GM12878 (cell line): Measurements from ENCODE around the gene ASIC5. TPM values are rescaled to one million over a fixed set of nuclear protein-coding genes. Genes with fewer than 3 reads are reported as not detected.

ENCODE experiments used
- ATAC-seq: fragments of 200-7000 bp; cut with Tn5 transposase; 3 replicates; pipeline ENCODE4 v1.9.1; 2020; ENCODE audit warnings: mild to moderate bottlenecking, moderate library complexity
- BruUV-seq: library from RNA; stranded (reverse); fragments of 400-500 nt; replicated peaks from 2 replicates; lab custom pipeline; 2021; lab: Mats Ljungman, UMichigan
- CTCF ChIA-PET: fragments of 300-600 bp; sonication (Branson Sonifier 250); formaldehyde crosslinking; extraction: SDS; loops from one replicate; lab custom pipeline; 2021; ENCODE audit warnings: inconsistent platforms; lab: Yijun Ruan, JAX
- POLR2A ChIA-PET: fragments of 350-600 bp; formaldehyde crosslinking; extraction: SDS; loops from one replicate; lab custom pipeline; 2021; ENCODE audit warnings: inconsistent platforms; lab: Charles Lee
- RAD21 ChIA-PET: fragments of 300-600 bp; sonication (Branson Sonifier 250); formaldehyde crosslinking; loops from one replicate; lab custom pipeline; 2023; ENCODE audit warnings: antibody characterized with exemption; ENCODE audit not compliant: unreplicated experiment; lab: Charles Lee
- SMC1A ChIA-PET: fragments of 300-600 bp; sonication (Branson Sonifier 250); formaldehyde crosslinking; loops from one replicate; lab custom pipeline; 2023; ENCODE audit not compliant: unreplicated experiment, uncharacterized antibody; lab: Charles Lee
- DNase-seq: peaks from one replicate; pipeline ENCODE4 v3.0.0-alpha.2; 2011; ENCODE audit warnings: low read depth, low spot score
- FAIRE-seq: peaks from 3 replicates; lab custom pipeline; 2011; peaks lifted over from hg19 to GRCh38; lab: Jason Lieb, UNC
- H2AFZ ChIP-seq: 2 replicates; pipeline ENCODE4 v1.6.0; 2011; ENCODE audit warnings: low read depth, low read length, control low read depth; ENCODE audit not compliant: control insufficient read depth
- H3K27ac ChIP-seq: 2 replicates; pipeline ENCODE4 v1.5.1; 2011; ENCODE audit warnings: control low read depth; ENCODE audit not compliant: control insufficient read depth, insufficient read depth
- H3K27me3 ChIP-seq, 2 experiments: replicated peaks in 1 of 2; 2 replicates each; pipeline versions ENCODE4 v1.6.0 to v1.6.1; 2011; ENCODE audit warnings: low read length in 1 of 2; ENCODE audit not compliant: control insufficient read depth in 2 of 2, insufficient read depth in 2 of 2
- H3K36me3 ChIP-seq, 2 experiments: 2 replicates each; pipeline ENCODE4 v1.5.1; 2011; ENCODE audit warnings: low read length in 1 of 2; ENCODE audit not compliant: control insufficient read depth in 2 of 2, insufficient read depth in 2 of 2
- H3K4me1 ChIP-seq: 2 replicates; pipeline ENCODE4 v1.6.1; 2011; ENCODE audit warnings: mild to moderate bottlenecking, low read length, moderate library complexity, mixed read lengths; ENCODE audit not compliant: control insufficient read depth, insufficient read depth
- H3K4me2 ChIP-seq: 2 replicates; pipeline ENCODE4 v1.6.0; 2011; ENCODE audit warnings: control low read depth; ENCODE audit not compliant: control insufficient read depth, insufficient read depth
- H3K4me3 ChIP-seq: fragments of 200-600 bp; sonication (generic); 2 replicates; pipeline ENCODE4 v1.5.1; 2016
- H3K79me2 ChIP-seq: 2 replicates; pipeline ENCODE4 v1.6.0; 2011; ENCODE audit warnings: low read length; ENCODE audit not compliant: control insufficient read depth, insufficient read depth
- H3K9ac ChIP-seq: 2 replicates; pipeline ENCODE4 v1.8.0; 2011; ENCODE audit warnings: low read length, control low read depth, mixed read lengths; ENCODE audit not compliant: control insufficient read depth, insufficient read depth
- H3K9me3 ChIP-seq: replicated peaks from 3 replicates; pipeline ENCODE4 v1.5.1; 2011; ENCODE audit warnings: mild to moderate bottlenecking, low read length; ENCODE audit not compliant: control insufficient read depth, insufficient read depth
- H4K20me1 ChIP-seq: 2 replicates; pipeline ENCODE4 v1.6.0; 2011; ENCODE audit not compliant: control insufficient read depth, insufficient read depth
- ATF3 ChIP-seq: IDR thresholded peaks from 2 replicates; pipeline ENCODE4 v1.6.1; 2011; ENCODE audit warnings: low read depth, mild to moderate bottlenecking, low read length, moderate library complexity, borderline replicate concordance; ENCODE audit errors: extremely low read depth
- BACH1 ChIP-seq: fragments of 450-650 bp; IDR thresholded peaks from 2 replicates; pipeline ENCODE4 v1.6.1; 2017; ENCODE audit warnings: mild to moderate bottlenecking, borderline replicate concordance
- CHD1 ChIP-seq: IDR thresholded peaks from 2 replicates; pipeline ENCODE4 v1.6.1; 2012; ENCODE audit warnings: low read depth, low read length, improper control_type of control experiment
- CHD4 ChIP-seq: fragments of 200-600 bp; sonication (generic); IDR thresholded peaks from 2 replicates; pipeline ENCODE4 v1.6.1; 2016; ENCODE audit warnings: mild to moderate bottlenecking
- EZH2 ChIP-seq: IDR thresholded peaks from 2 replicates; pipeline ENCODE4 v1.6.1; 2012; ENCODE audit warnings: low read depth, mild to moderate bottlenecking, control low read depth, inconsistent platforms, low read length, borderline replicate concordance; ENCODE audit not compliant: control insufficient read depth
- HDAC2 ChIP-seq: fragments of 200-600 bp; sonication (generic); IDR thresholded peaks from 2 replicates; pipeline ENCODE4 v1.6.1; 2017
- HSF1 ChIP-seq: fragments of 150-350 bp; IDR thresholded peaks from 2 replicates; pipeline ENCODE4 v1.6.1; 2014; ENCODE audit warnings: mild to moderate bottlenecking, low read depth, low read length
- LARP7 ChIP-seq: fragments of 450-650 bp; IDR thresholded peaks from 2 replicates; pipeline ENCODE4 v1.6.1; 2017; ENCODE audit warnings: mild to moderate bottlenecking
- NR2F1 ChIP-seq: fragments of 450-650 bp; conservative IDR thresholded peaks from 2 replicates; pipeline ENCODE4 v1.6.1; 2017; ENCODE audit warnings: mild to moderate bottlenecking
- PAX5 ChIP-seq: IDR thresholded peaks from 2 replicates; pipeline ENCODE4 v1.6.1; 2011; ENCODE audit warnings: low read depth, low read length, borderline replicate concordance
- RFX5 ChIP-seq: IDR thresholded peaks from 2 replicates; pipeline ENCODE4 v1.6.1; 2011; ENCODE audit warnings: low read depth, low read length, improper control_type of control experiment
- YY1 ChIP-seq: IDR thresholded peaks from 2 replicates; pipeline ENCODE4 v1.6.1; 2011; ENCODE audit warnings: low read depth, mild to moderate bottlenecking, low read length
- ZNF24 ChIP-seq: fragments of 450-650 bp; IDR thresholded peaks from 2 replicates; pipeline ENCODE4 v1.6.1; 2017; ENCODE audit warnings: antibody characterized with exemption, mild to moderate bottlenecking
- WGBS: methylation state at CpG from one replicate; pipeline ENCODE4 v1.1.6; 2016; ENCODE audit warnings: low lambda C conversion rate; ENCODE audit not compliant: insufficient replicate concordance, insufficient coverage; ENCODE audit errors: missing lambda C conversion rate; 5-methylcytosine and 5-hydroxymethylcytosine counted together
- in situ Hi-C: fragments of 300-500 bp; cut with MboI; formaldehyde crosslinking; loops from 9 replicates; pipeline ENCODE4 v1.14.3; 2018; ENCODE audit warnings: mixed read lengths
- intact Hi-C: fragments of 100-400 bp; cut with micrococcal nuclease; formaldehyde crosslinking; loops from one replicate; pipeline ENCODE4 v1.14.2; 2022; ENCODE audit not compliant: unreplicated experiment
- polyA plus RNA-seq, 11 experiments: library from polyadenylated mRNA; depleted of rRNA in 4 of 11; unstranded in 6 of 11; stranded (reverse) in 5 of 11; fragments of >200 nt; fragmentation: Nextera tagmentation in 4 of 11; fragmentation: Illumina TruSeq in 1 of 11; extraction: Ambion mirVana in 4 of 11; extraction: Trizol in 1 of 11; gene quantifications; 1 replicate in 1 of 11; 2 replicates in 10 of 11; pipeline versions ENCODE4 v1.2.1 to v1.2.3, GENCODE V29; 2011 to 2016; ENCODE audit warnings: inconsistent platforms in 2 of 11, missing spikeins in 2 of 11, low read depth in 1 of 11
- total RNA-seq, 4 experiments: library from RNA; depleted of rRNA in 3 of 4; stranded (reverse); fragments of >200 nt in 3 of 4; fragmentation: Illumina TruSeq in 1 of 4; extraction: Trizol in 1 of 4; gene quantifications; 2 replicates each; pipeline versions ENCODE4 v1.2.1 to v1.2.3, GENCODE V29; 2013 to 2021
- TF ChIP-seq, protein P1 (sequence below): fragments of 150-350 bp; IDR thresholded peaks from 2 replicates; pipeline ENCODE4 v1.6.1; 2016; ENCODE audit warnings: low read depth, low read length
- TF ChIP-seq, protein P2 (sequence below): fragments of 450-650 bp; IDR thresholded peaks from 2 replicates; pipeline ENCODE4 v1.6.1; 2017; ENCODE audit warnings: mild to moderate bottlenecking, moderate library complexity

ASIC5 gene
- total and polyA plus RNA-seq, 10 of the 15 experiments (the other 5 are each of a cell fraction or from before 2014, with no cell fraction given): not detected

DNA sequence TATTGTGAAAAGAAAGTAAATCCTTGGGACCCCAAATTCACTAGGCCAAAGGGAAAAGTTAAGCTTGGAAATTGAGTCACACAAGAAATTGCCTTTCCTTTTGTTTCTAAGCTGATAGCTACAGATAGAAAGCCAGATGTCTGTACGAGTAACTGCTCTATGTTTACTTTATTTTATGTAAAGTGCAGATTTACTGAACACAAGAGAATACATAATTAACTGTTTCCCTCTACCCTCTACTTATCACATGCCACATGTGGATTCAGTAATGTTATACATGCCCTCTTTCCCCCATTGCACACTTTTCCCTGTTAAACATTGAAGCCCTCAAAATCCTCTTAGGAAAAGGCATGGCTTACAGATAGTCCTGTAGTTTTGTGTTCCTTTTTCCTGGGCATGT, 21.0 kb upstream of the ASIC5 start (continued):
- no peak for TF ChIP-seq LARP7
- TF ChIP-seq, protein P1, sequence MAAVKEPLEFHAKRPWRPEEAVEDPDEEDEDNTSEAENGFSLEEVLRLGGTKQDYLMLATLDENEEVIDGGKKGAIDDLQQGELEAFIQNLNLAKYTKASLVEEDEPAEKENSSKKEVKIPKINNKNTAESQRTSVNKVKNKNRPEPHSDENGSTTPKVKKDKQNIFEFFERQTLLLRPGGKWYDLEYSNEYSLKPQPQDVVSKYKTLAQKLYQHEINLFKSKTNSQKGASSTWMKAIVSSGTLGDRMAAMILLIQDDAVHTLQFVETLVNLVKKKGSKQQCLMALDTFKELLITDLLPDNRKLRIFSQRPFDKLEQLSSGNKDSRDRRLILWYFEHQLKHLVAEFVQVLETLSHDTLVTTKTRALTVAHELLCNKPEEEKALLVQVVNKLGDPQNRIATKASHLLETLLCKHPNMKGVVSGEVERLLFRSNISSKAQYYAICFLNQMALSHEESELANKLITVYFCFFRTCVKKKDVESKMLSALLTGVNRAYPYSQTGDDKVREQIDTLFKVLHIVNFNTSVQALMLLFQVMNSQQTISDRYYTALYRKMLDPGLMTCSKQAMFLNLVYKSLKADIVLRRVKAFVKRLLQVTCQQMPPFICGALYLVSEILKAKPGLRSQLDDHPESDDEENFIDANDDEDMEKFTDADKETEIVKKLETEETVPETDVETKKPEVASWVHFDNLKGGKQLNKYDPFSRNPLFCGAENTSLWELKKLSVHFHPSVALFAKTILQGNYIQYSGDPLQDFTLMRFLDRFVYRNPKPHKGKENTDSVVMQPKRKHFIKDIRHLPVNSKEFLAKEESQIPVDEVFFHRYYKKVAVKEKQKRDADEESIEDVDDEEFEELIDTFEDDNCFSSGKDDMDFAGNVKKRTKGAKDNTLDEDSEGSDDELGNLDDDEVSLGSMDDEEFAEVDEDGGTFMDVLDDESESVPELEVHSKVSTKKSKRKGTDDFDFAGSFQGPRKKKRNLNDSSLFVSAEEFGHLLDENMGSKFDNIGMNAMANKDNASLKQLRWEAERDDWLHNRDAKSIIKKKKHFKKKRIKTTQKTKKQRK: no peak
- no peak for TF ChIP-seq ZNF24
- no peak for TF ChIP-seq CHD1
- no peak for TF ChIP-seq EZH2
- no peak for TF ChIP-seq HDAC2

DNA sequence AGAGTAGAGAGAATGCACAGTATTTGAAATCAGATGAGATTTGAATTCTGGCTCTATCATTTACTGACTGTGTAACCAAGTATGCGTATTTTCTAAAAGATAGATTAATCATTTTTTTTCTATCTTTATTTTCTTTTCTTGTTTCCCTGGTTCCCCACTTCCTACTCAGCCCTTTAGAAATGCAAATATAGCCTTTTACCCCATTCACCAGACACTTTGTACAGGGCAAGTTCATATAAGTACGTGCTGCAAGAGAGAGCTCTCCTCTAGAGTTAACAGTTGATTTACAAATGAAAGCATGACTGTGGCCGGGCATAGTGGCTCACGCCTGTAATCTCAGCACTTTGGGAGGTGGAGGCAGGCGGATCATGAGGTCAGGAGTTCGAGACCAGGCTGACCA, 19.6 kb upstream of the ASIC5 start:
- BruUV-seq: no TSS peak
- 16% methylated on average over 6 of the region's 6 CpGs for WGBS
- Histone ChIP-seq H3K79me2 (no peaks in the 10 kb centered on the region), H2AFZ (no peak overlapping the region), H3K27me3 (no peaks in the 10 kb centered on the region), H3K9ac (no peak overlapping the region), H3K36me3 (no peaks in the 10 kb centered on the region), H3K4me2 (no peak overlapping the region), H3K4me3 (no peak overlapping the region), H3K9me3 (no peaks in the 10 kb centered on the region), H3K4me1 (no peaks in the 10 kb centered on the region), H3K27ac (no peak overlapping the region), H4K20me1 (no peaks in the 10 kb centered on the region)
- intact Hi-C loops: loop anchor here (5.0 kb wide), 2 partner anchors 73 to 312 kb away; no protein-coding TSS in a partner anchor
- ChIA-PET POLR2A (no interaction called here), RAD21 (interaction anchor here (1.2 kb wide), 1 partner anchor 68 kb away, joined by 4 read pairs; the partner anchor contains the start of gene CTSO), CTCF (interaction anchor here (1.3 kb wide), 1 partner anchor 75 kb away, joined by 5 read pairs; no protein-coding TSS in a partner anchor), SMC1A (interaction anchor here (0.9 to 1.9 kb wide), 4 partner anchors 11 to 89 kb away, joined by 3 to 7 read pairs (median 4); no protein-coding TSS in a partner anchor)
- in situ Hi-C loops: no loop called here
- no peak for ATAC-seq
- no peak for DNase-seq
- no peak for FAIRE-seq
- TF ChIP-seq NR2F1 (no peak), PAX5 (no peak), RFX5 (no peak), CHD4 (no peak), HSF1 (no peak), YY1 (no peak), ATF3 (no peak), BACH1 (no peak)
- TF ChIP-seq, protein P2, sequence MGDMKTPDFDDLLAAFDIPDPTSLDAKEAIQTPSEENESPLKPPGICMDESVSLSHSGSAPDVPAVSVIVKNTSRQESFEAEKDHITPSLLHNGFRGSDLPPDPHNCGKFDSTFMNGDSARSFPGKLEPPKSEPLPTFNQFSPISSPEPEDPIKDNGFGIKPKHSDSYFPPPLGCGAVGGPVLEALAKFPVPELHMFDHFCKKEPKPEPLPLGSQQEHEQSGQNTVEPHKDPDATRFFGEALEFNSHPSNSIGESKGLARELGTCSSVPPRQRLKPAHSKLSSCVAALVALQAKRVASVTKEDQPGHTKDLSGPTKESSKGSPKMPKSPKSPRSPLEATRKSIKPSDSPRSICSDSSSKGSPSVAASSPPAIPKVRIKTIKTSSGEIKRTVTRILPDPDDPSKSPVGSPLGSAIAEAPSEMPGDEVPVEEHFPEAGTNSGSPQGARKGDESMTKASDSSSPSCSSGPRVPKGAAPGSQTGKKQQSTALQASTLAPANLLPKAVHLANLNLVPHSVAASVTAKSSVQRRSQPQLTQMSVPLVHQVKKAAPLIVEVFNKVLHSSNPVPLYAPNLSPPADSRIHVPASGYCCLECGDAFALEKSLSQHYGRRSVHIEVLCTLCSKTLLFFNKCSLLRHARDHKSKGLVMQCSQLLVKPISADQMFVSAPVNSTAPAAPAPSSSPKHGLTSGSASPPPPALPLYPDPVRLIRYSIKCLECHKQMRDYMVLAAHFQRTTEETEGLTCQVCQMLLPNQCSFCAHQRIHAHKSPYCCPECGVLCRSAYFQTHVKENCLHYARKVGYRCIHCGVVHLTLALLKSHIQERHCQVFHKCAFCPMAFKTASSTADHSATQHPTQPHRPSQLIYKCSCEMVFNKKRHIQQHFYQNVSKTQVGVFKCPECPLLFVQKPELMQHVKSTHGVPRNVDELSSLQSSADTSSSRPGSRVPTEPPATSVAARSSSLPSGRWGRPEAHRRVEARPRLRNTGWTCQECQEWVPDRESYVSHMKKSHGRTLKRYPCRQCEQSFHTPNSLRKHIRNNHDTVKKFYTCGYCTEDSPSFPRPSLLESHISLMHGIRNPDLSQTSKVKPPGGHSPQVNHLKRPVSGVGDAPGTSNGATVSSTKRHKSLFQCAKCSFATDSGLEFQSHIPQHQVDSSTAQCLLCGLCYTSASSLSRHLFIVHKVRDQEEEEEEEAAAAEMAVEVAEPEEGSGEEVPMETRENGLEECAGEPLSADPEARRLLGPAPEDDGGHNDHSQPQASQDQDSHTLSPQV: no peak
